CD4-positive, alpha-beta T cell treated with Interleukin-12 subunit alpha and Interleukin-12 subunit beta, for 1 hour (primary cell): ENCODE measurements around the gene MRGPRE.
"Not testable (repeated sequence)": the region's sequence is repeated elsewhere in the genome, so short reads cannot be mapped to it uniquely, and the experiment has no call there.

Experiments
- DNase-seq: peaks from one replicate; pipeline ENCODE4 v3.0.0-alpha.2; 2020

MRGPRE gene, protein sequence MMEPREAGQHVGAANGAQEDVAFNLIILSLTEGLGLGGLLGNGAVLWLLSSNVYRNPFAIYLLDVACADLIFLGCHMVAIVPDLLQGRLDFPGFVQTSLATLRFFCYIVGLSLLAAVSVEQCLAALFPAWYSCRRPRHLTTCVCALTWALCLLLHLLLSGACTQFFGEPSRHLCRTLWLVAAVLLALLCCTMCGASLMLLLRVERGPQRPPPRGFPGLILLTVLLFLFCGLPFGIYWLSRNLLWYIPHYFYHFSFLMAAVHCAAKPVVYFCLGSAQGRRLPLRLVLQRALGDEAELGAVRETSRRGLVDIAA

DNA sequence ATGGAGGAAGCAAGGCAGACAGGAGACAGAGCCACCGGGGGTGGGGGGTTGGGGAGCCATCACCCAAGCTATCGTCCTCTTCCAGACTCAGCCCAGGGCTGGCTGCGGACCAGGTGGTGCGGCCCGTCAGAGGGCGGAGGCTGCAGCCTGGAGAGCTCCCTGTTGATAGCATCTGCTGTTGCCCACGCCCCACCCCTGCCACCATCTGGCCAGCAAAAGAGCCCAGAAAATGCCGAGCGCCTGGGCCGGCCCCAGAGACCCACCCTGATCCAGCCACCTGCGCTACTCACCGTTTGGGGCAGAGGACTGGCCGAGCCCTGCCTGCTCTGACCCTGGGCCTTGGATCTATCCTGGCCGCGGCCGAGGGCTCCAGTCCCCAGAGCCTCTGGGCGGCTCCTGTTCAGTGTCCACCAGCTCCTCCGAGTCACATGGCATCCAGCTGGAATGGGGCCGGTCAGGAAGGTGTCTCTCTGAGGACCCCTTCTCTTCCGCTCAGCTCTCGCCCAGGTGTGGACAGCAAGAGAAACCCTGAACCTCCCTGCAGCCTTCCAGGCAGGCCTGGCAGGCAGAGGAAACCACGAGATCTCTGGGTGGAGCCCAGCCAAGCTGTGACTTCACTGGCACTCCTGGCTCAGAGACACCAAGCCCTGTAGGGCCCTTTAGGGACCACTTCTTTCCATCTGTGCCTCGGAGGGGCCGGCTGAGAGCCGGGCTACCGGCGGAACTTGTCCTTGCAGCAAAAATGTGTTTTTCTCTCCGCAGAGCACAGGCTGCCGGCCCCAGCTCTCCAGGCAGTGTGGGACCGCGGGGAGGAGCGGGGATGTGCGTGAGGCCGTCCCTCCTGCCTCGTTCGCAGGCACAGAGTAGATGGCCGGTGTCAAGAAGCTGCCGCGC, at the start of gene MRGPRE:
Gene MRGPRE (minus strand): TSS at position 567 of the 894 bp plus-strand sequence. CDS start 3,618 bp downstream, outside the sequence.
- DNase-seq: no peak

DNA sequence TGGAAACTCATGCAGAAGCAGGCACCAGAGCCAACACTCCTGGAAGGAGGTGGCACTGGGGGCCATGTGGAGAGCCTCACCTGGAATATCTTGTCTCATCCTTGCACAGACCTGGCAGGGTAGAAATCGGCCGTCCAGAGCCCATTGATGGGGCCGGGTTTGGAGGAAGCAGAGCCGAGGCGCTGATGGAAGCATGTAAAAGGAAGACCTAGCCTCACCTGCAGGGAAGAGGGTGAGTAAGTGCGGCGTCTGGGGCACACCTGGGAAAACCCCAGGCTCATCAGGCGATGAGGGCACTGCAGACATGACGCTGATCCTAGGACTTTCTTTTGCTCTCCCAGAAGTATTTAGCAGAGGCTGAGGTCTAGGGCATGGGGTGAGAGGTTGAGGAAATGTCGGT, 48.9 kb upstream of the MRGPRE start:
- not testable (repeated sequence) for DNase-seq

DNA sequence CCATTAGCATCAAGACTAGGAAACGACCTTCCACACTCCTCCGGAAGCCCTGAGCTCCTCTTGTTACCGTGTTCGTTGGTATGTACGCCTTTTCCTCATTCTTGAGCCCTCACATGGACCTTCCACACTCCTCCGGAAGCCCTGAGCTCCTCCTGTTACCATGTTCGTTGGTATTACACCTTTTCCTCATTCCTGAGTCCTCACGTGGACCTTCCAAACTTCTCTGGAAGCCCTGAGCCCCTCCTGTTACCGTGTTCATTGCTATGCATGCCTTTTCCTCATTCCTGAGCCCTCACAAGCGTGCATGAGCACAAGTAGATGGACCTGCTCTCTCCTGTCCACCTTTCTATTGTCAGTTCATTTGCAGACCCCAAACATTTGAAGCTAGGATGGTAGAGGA, 48.4 kb upstream of the MRGPRE start:
- DNase-seq: not testable (repeated sequence)

DNA sequence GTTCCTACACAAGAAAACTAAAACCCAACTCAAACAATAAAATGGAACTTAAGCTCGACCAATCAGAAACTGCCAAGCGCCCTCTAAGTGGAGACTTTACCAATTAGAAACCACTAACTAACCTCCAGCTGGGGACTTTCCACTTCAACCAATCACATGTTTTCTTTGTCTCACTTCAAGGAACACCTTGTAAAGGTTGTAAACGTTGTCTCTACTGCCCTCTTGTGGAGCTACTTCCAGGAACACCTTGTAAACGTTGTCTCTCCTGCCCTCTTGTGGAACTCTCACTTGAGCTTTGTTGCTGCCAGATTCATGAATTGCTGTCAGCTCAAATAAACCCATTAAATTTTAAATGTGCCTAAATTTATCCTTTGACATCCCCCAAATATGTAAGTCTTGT, 46.7 kb upstream of the MRGPRE start:
- not testable (repeated sequence) for DNase-seq

DNA sequence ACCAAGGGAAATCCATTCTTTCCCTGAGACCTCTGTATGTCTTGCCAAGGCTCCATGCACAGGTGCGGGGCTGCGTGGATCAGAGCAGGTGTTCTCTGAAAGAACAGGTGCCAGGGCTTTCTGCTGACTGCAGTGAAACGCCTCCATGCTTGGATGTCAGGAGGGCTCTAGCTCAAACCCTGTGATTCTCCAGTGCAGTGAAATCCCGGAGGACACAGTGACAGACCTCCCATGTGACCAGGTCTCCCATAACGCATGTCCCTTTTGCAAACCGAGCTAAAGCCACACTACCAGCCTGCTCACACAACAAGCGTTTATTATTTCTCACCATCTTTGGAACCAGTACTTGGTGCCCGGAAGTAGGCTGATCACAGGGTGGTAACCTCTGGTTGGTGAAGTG, 41.4 kb upstream of the MRGPRE start:
- DNase-seq: not testable (repeated sequence)

DNA sequence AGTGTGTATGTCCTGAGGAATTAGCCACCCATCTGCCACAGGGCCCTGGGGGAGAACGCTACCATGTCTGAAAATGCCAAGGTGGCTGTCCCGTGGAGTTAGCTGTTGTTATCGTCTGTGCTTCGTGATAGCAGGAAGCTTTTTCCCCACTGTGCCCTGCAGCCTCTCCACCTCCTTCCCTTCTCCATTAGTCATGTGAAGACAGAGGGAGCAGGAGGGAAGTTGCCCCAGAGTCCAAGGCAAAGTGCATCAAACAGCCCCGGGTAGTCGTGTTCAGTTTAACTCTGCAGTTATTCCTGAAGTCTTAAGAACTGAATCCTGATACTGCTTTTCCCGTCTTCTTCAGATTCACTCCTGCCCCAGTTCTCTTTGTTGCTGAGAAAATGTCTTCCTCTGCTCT, 30.3 kb upstream of the MRGPRE start:
- DNase-seq: not testable (repeated sequence)

DNA sequence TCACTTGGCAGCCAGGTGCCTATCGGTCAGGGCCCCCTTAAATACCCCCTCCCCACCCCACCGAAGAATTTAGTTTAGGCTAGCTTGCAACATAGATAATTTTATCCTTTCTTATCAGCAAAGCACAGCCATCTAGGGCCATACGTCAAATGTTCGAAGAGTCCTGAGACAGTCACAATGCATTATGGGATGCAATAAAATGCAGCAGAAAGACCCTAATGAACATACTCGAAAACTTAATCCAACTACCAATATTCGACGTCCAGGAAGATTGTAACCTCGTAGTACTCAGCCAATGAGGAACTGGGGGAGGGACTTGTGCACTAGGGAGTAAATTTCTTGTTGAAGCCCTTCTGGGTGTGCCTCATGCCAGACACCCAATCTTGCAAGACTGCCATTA, 29.6 kb upstream of the MRGPRE start:
- not testable (repeated sequence) for DNase-seq

DNA sequence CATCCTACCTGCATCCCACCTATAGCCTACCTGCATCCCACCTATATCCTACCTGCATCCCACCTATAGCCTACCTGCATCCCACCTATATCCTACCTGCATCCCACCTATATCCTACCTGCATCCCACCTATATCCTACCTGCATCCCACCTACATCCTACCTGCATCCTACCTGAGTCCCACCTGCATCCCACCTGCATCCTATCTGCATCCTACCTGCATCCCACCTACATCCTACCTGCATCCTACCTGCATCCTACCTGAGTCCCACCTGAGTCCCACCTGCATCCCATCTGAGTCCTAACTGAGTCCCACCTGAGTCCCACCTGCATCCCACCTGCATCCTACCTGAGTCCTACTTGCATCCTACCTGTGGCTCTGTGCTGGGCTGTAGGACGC, 25.3 kb upstream of the MRGPRE start:
- not testable (repeated sequence) for DNase-seq

DNA sequence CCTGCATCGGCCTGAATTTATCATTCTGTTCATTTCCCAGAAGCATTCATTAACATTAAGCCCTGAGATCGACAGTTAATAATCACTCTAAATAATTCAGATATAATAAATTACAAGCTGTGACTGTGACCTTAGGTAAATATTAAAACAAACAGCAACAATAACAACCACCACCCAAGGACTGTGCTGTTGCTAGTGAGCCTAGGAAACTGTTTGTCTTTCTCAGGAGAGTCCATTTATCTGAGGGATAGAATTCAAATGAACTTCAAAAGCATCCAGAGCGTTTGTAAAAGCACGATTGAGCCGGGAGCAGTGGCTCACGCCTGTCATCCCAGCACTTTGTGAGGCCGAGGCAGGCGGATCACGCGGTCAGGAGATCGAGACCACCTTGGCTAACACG, 23.0 kb upstream of the MRGPRE start:
- not testable (repeated sequence) for DNase-seq

DNA sequence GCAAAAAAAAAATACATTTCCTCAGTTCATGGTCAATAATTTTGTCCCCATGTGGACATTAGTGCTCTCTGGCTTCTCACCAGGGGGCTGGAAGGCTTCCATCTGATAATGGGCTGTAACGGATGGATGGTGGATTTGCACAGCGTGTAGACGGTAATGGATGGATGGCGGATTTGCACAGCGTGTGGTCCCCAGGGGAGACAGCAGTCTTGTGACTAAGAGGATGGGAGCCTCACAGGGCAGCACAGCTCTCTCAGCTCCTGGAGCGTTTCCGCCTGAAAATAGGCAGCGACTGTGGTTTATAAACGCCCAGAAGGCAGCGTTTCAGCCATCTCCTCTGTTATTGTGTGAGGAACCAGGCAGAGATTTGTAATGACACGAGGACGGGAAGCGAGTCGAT, 22.6 kb upstream of the MRGPRE start:
- DNase-seq: not testable (repeated sequence)

DNA sequence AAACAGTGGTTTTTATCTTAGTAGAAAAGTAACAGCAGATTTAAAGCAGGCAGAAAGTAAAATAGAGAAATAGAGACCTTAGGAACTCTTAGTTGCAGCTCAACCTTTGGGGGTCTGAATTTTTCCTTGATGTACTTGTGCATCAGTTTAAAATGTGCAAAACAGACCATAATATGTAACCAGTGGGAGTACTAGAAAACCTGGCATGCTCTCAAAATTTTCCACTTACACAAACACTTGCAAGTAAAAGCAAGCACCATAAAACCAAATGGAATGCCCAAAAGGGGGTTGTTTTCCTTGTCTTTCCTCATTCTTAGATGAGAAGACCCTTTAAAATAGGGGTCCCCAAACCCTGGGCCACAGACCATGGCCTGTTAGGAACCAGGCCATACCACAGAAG, 12.9 kb upstream of the MRGPRE start:
- DNase-seq: no peak

DNA sequence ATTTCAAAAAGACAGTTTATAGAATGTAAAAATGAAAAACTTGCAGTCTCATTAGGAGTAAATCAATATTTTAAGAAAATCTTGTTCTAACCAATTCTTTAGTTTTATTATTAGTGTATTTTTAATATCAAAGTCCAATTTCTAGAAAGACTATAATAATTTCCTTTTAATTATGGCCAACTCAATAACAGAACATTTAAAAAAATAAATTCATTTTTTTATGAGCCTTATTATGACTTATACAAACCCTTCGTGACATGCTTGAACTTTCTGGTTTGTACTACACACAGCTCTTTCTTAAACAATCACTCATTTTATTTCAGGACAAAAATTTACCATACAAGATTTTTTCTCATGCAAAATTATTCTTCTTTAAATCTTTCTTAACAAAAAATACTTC, 11.7 kb upstream of the MRGPRE start:
- DNase-seq: no peak

DNA sequence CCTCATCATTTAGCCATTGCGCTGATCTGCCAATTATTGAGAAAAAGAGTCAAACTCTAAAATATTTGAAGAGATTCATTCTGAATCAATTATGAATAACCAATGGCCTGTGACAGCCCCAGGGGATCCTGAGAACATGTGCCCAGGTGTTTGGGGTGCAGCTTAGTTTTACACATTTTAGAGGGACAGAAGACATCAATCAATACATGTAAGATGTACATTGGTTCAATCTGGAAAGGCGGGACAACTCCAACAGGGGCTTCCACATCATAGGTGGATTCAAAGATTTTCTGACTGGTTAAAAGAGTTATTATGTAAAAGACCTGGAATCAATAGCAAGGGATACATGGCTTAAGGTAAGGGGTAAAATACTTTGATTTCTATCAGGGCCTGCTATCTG, 4.9 kb upstream of the MRGPRE start:
- no peak for DNase-seq

DNA sequence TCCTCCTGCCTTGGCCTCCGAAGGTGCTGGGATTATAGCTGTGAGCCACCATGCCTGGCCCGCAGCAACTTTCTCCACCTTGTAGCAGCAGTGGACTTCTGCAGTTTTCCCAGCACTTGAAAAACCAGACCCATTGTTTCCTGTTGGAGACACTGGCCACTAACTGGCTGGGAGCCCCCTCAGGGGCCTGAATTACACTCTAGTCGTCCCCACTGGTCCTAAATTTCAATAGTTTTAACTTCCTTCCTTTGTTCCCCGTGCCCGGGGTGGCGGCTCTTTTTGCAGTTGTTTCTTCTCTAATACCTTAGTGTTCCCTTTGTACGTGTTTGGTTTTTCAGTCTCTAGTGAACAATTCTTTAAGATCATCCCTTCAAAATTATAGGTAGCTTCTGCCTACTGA, 2.6 kb upstream of the MRGPRE start:
- DNase-seq: no peak

DNA sequence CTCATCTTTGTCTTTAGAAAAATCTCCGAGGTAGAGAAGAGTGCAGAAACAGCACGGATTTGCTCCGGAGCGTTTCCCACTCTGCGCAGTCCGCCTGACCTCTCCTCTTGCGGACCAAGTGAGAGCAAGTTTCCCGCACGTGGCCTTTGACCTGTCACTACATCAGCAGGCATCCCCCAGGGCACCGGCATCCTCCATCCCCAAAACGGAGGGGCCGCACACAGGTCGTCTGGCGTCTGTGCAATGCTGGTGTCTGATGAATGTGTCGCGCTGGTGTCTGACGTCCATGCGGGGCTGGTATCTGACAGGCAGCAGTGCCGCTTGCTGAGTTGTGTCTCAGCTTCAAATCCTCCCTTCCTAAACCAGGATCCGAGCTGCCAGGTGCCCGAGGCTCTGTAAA, 739 bp upstream of the MRGPRE start:
- no peak for DNase-seq

DNA sequence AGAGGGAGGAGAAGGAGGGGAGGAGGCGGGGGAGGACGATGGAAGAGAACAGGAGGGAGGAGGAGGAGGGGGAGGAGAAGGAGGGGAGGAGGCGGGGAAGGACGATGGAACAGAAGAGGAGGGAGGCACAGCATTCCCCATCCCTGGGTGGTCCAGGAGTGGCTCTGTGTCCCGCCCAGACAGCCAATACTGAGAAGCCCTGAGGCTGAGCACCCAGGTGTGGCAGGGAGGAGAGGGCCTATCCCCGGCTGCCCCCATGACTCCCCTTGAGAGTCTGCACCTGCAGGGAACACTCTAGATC, 717 bp downstream of the MRGPRE start:
- DNase-seq: no peak

DNA sequence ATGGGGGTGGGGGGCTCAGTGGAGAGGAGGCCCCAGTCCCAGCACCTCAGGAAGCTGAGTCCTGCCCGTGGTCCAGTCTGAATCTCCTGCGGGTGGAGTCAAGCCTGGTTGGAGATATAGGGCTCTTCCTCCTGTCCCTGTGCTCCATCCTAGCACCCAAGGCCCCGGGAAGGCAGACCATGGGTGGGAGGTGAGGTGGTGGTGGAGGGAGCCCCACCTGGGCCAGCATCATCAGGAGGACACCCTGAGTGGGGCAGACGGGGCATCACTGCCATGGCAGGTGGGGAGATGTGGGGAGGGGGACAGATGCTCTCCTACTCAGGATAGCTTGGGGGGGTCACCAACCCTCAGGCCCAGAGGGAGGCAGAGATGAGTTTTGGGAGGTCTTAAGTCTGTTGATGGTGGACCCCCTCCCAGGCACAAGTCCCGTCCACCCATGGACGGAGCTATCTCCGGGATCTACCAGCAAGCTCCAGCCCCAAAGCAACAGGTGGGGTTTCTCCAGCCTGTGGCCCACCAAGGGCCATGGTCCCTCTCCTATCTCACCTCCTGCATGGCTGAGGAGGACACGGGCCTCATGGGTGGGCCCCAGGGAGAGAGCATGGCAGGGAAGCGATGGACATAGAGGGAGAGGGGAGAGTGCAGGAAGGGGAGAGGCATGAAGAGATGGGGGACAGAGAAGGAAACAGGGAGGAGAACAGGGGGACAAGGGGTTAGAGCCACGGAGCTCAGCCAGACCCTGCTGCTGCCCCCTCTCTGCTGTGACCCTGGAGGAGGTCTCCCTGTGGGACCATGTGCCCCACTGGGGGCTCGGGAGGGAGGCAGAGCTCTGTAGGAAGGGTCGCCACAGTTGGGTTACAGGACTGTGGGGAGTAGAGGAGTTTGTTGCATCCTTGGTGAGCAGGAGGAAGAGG, 1.3 kb downstream of the MRGPRE start:
- DNase-seq: no peak

DNA sequence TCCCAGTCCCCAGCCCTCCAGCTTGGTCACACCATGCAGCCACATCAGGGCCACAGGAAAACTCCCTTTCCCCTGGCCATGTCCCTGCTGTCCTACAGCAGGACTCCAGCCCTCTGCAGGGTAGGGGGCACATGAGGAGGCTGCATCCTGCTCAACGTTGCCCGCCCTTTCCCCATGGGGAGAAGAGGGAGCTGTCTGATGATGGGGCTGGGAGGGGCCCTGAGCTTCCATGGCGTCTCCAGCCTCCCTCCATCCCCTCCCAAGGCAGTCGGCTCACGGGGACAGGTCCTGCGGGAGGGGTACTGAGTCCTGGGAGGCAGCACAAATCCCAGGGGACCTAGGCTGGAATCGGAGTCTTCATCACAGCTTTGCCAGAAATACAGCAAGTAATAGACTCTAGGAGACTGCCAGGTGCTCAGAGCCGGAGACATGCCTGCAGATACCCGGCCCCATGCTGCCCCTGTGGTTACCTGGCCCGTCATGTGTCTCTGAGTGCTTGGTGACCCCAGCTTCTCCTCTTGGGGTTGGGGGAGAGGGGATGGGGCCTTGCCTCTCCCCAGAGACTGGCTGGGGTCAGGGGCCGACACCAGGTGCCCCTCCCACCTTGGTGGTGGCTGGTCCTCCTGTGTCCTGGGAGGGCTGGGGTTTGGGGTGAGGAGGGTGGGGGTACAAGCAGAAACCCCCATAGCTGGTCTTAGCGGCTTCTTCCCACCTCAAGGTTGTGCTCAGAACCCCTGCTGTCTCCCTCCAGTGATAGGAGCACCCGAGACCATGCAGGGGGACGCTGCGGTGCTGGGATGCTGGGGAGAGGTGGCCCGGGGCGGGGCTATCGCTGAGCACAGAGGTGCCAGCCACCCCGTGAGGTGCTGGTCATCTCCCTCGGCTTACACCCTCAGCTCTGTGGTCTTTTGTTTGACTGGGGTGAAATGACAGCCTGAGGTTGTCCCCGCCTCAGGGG, 2.3 kb downstream of the MRGPRE start:
- DNase-seq: no peak

DNA sequence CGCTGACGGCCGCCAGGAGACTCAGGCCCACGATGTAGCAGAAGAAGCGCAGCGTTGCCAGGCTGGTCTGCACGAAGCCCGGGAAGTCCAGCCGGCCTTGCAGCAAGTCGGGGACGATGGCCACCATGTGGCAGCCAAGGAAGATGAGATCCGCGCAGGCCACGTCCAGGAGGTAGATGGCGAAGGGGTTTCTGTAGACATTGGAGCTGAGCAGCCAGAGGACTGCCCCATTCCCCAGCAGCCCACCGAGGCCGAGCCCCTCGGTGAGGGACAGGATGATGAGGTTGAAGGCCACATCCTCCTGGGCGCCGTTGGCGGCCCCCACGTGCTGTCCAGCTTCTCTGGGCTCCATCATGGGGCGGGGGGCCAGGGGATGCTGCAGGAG, 3.8 kb downstream of the MRGPRE start:
- no peak for DNase-seq

DNA sequence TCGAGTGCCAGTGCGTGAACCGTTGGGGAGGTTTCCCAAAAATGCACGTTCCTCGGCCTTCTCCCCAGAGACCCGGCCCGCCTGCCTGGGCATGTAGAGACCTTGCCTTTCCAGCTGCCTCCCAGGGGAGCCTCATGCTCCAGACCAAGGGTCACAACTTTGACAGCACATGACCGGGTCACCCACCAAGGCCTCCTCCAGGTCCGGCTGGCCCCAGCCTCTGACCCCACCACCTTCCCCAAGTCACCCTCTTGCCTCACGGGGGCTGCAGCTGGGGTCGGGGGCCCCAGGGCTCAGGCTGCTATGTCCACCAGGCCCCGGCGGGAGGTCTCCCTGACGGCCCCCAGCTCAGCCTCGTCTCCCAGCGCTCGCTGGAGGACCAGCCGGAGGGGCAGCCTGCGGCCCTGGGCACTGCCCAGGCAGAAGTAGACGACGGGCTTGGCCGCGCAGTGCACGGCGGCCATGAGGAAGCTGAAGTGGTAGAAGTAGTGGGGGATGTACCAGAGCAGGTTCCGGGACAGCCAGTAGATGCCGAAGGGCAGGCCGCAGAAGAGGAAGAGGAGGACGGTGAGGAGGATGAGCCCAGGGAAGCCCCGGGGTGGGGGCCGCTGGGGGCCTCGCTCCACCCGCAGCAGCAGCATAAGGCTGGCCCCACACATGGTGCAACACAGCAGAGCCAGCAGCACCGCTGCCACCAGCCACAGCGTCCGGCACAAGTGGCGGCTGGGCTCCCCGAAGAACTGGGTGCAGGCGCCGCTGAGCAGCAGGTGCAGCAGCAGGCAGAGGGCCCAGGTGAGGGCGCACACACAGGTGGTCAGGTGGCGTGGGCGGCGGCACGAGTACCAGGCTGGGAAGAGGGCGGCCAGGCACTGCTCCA, 4.4 kb downstream of the MRGPRE start:
- DNase-seq: no peak
